Stimulated activated CD4-positive, alpha-beta T cell treated with anti-CD3 and anti-CD28 coated beads, Interleukin-2, amount 100 ng/mL, for 48 hours (primary cell): ENCODE data around the gene MCM5.
"Not testable (repeated sequence)": the region's sequence is repeated elsewhere in the genome, so short reads cannot be mapped to it uniquely, and the experiment has no call there.

ENCODE experiments used
- DNase-seq, 2 donors: peaks; one replicate each; pipeline ENCODE4 v3.0.0-alpha.2; 2020

MCM5 gene

DNA sequence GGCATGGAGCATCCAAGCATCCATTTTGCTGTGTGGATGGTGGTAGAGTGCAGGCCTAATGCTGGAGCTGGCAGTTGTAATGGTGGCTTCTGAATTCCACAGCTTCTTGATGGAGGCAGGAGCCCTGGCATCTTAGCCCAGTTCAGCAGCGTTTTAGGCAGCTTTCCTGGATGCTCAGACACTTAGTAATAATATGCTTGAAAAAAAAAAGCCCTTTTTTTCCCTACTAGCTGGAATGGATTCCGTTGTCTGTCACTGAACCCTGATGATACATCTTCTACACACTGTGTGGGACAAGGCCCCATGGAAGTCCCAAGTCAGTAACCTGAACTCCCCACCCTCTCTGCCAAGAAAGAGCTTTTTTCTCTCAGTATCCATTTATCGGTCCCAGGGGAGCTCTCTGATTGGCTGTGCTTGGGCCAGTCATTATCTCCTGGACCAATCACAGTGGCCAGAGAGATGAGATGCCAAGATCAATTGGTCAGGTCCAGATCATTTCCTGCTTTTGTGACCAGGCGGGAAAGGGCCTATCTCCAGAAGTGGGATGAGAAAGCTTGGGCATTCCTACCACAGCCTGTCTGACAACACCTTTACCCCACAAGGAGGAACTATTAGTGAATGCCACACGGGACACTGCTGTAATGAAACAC, 34.2 kb downstream of the MCM5 start:
- DNase-seq = no peak

DNA sequence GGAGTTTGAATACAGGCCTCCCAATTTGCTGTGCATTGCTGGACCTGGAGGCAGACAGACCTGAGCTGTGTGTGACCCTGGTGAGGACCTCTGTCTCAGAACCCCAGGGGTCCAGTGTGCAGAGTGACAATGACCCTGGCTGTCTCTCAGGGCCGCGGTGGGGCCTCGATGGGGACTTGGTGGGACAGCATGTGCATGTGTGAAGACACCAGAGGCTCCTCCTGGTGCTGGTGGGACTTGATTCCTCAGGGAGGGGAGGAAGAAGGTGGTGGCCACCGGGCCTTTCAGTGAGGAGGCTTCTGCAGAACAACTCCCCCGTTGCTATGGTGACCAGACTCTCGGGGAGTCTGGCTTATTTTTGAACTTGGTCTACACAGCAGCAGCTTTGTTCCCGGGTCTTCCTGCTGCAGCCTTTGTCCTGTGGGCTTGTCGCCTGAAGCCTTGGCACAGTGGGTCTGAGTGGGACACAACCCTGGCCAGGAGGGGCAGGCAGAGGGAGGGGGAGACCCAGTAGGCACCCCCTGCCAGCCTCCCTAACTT, 35.3 kb downstream of the MCM5 start:
- no peak for DNase-seq

GRCh38 chr22:35436421-35436820, 36.5 kb downstream of the MCM5 start:
- no peak for DNase-seq

- peak in 1 of 2 donors; percentile 10 for DNase-seq
These were observed 37.1 kb downstream of the MCM5 start for GRCh38 chr22:35437049-35437448.

DNA sequence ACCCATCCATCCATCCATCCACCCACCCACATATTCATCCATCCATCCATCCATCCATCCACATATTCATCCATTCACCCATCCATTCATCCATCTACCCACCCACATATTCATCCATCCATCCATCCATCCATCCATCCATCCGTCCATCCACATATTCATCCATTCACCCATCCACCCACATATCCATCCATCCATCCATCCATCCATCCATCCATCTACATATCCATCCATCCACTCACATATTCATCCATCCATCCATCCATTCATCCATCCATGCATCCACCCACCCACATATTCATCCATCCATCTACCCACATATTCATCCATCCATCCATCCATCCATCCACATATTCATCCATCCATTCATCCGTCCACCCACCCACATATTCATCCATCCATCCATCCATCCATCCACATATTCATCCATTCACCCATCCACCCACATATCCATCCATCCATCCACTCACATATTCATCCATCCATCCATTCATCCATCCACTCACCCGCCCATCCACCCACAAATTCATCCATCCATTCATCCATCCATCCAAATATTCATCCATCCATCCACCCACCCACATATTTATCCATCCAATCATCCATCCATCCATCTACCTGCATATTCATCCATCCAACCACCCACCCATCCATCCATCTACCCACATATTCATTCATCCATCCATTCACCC, 38.9 kb downstream of the MCM5 start:
- DNase-seq = not testable (repeated sequence)

DNA sequence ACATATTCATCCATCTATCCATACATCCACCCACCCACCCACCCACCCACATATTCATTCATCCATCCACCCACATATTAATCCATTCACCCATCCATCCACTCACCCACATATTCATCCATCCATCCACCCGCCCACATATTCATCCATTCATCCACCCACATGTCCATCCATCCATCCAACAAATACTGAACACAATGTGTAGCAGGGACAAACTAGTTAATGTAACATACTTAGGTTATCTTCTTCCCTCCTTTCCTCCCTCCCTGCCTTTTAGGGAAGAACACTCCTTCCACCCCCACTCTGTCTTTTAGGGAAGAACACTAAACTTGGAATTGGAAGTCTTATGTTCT, 39.4 kb downstream of the MCM5 start:
- DNase-seq = no peak

GRCh38 chr22:35440129-35440528, 40.2 kb downstream of the MCM5 start:
- DNase-seq = no peak

GRCh38 chr22:35441489-35442100, 41.7 kb downstream of the MCM5 start:
- DNase-seq = no peak

GRCh38 chr22:35442471-35442870, 42.5 kb downstream of the MCM5 start:
- no peak for DNase-seq

GRCh38 chr22:35443338-35443737, 43.4 kb downstream of the MCM5 start:
- DNase-seq = no peak

DNA sequence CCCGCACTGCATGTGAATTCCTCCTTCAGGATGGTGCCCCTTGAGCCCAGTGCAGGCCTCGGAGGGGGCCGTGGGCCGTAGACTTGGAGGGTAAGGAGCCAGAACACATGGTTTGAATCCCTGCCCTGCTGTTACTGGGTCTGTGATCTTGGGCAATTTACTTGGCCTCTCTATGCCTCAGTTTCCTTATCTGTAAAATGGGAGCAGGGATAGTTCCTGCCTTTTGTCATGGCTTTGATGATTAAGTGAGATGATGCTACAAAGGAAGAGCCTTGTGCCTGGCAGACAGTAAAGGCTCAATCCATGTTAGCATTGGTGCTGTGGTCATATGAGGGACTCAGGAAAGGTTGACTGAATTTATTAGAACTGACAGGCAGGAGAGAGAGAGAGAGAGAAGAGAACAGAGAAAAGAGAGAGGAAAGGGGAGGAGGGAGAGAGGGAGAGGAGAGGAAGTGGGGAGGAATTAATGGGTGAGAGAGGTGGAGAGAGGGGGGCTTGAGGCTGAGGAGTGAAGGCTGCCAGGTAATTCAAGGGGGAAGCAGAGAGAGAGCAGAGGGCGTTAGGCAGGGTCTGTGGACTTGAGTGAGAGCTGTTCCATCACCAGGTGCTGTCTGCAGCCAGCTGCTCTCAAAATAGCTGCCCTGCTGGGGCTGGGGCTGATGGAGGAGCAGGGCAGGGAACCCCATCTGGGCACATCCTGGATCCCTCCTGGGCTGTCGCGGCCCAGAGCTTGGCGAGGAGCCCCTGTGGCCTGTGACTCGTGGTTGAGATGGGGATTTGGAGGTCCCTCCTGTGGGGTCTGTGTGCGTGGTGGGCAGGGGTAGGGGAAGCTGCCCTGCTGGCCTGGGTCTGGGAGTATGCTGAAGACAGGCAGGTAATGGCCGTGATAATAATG, 44.1 kb downstream of the MCM5 start:
- DNase-seq = no peak

DNA sequence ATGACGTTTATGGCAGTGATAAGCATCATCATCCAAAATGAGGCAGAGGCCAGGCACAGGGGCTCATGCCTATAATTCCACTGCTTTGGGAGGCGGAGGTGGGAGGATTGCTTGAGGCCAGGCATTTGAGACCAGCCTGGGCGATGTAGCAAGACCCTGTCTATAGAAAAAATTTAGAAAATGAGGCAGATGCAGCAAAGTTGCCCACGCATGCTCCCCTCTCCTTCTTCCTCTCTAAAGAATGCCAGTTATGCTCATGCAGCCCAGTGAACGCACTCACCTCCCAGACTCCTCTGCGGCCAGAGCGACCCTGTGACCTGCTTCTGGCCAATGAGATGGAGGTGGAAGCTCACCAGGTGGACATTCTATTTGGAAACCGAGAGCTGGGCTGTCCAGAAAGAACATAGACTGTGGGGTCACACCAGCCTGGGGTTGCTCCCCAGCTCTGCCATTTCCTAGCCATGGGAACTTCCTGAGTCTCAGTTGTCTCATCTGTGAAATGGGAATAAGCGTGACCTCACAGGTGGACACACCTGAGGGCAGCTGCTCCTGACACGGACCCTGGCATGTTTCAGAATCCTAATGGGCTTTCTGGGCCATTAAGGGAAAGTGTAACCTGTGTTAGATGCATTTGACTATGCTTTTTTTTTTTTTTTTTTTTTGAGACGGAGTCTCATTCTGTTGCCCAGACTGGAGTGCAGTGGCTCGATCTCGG, 44.9 kb downstream of the MCM5 start:
- no peak for DNase-seq

DNA sequence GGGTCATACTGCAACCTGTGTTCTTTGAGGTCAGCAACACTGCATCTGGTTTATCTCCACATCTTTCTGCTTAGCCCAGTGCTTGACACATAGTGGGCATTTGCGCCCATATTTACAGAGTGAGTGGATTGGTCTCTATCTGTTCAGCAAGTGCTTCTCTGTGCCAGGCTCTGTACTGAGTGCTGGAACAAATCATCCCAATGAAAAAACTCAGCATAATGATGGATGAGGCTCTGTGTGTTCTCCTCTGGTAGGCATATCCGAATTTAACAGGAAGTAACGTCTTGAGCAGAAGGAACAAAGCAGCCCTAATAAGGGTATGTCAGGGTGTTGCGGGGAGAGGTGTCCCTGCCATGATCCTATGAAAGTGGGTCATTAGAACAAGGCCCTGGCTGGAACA, 46.0 kb downstream of the MCM5 start:
- no peak for DNase-seq

DNA sequence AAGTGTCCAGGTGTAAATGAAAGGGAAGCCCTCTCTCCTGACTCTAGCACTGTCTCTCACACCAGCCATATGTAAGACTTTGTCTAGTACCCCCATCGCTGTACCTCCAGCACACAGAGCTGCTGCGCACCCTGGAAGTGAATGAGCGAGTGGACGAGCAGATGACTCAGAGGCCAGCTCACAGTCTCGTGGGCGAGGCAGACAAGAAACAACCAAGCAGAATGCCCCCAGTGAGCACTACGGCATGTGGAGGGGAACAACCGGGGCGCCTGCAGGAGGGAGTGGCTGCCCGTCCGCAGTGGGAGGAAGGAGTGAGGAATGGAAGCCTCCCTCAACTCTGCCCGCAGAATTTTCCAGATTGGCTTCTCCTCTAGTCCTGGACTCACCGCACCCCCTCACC, 46.4 kb downstream of the MCM5 start:
- no peak for DNase-seq

DNA sequence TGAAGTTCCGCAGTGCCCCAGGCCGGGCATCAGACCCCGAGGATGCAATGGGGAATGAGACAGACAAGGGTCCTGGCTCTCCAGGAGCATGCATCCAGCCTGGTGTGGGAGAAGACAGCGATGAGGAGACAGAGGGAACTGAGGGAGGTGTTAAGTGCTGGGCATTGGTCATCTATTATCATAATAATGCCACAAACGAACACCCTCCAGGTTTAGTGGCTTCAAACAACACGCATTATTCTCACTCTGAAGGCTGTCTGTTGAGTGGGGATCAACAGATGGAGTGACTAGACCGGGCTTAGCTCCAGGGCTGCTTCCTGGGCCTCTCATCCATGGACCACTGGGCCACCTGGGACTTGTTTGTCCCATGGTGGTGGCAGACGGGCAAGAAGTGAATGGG, 48.6 kb downstream of the MCM5 start:
- no peak for DNase-seq

- no peak for DNase-seq
These were observed 50.1 kb downstream of the MCM5 start for GRCh38 chr22:35449829-35450689.

DNA sequence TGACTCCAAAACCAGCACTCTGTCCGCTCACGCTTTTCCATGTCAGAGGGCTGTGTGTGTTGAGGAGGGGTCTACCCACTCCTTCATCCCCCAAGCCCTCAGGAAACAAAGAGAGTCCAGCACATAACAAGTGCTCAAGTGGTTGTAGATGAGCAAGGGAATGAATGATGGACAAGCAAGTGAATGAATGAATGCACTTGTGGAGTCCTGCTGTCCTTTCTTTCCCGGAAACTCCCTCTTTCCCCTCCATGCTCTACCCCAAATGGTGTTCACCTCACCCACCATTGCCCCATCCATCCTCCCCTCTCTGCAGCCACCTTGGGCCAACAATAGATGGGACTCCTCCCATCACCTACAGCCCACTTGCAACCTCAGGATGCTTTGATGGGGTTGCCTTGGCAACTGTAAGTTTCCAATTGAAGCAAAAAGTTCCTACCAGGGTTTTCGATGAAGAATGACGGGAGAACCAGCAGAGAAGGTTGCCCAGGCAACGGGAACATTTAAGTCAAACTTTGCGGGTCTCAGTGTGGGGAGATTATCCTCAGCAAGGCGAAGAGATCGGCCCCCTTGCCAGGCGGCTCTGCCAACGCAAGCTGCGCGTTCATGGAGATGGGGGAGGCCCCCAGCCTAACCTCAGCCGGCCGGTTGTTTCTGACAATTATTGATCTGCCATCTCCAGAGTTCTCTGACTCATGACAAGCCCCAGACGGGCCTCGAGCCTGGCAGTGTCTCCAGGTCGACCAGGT, 51.1 kb downstream of the MCM5 start:
- no peak for DNase-seq

GRCh38 chr22:35451592-35451991, 51.7 kb downstream of the MCM5 start:
- DNase-seq = no peak

- no peak for DNase-seq
These were observed 52.4 kb downstream of the MCM5 start for GRCh38 chr22:35452351-35452781.
